Type B pancreatic cell (in vitro differentiated cells): ENCODE data around the gene ATG12. TPM values are rescaled to one million over a fixed set of nuclear protein-coding genes. Genes with fewer than 3 reads are reported as not detected.

Experiments
- total RNA-seq: library from RNA; stranded (reverse); gene quantifications from 2 replicates; pipeline ENCODE4 v1.2.1, GENCODE V29; 2021; ENCODE audit warnings: low replicate concordance

The ATG12 gene
- total RNA-seq, 1 donor from 2014 or later, result 45.9 TPM

Other genes with a start within 250 kb of the ATG12 start
- 0.59 and 1.1 TPM in 2 replicates for gene TICAM2, start 239.1 kb downstream of the ATG12 start, total RNA-seq
- gene TMED7, start 215.5 kb downstream of the ATG12 start, total RNA-seq, result 77.2 and 102 TPM in 2 replicates
- gene CDO1, start 24.9 kb downstream of the ATG12 start, total RNA-seq, result 4.4 and 27.9 TPM in 2 replicates
- 77.5 and 78.1 TPM in 2 replicates for gene AP3S1, start 370 bp upstream of the ATG12 start, total RNA-seq
- 0.19 TPM in 1 of 2 replicates, not detected in the other for gene LVRN, start 120.9 kb upstream of the ATG12 start, total RNA-seq
- gene ARL14EPL, start 190.9 kb upstream of the ATG12 start, total RNA-seq, result not detected in 2 replicates
- gene COMMD10, start 243.5 kb upstream of the ATG12 start, total RNA-seq, result 21.8 and 28.6 TPM in 2 replicates